HepG2 (cell line): ENCODE measurements around the gene MDP1. TPM values are rescaled to one million over a fixed set of nuclear protein-coding genes. Genes with fewer than 3 reads are reported as not detected.

Experiments
- BHLHE40 ChIP-seq: IDR thresholded peaks from 2 replicates; pipeline ENCODE4 v1.6.1; 2011; ENCODE audit warnings: low read length, improper control_type of control experiment
- BRF2 ChIP-seq: sonication (generic); formaldehyde crosslinking; IDR thresholded peaks from 2 replicates; pipeline ENCODE4 v1.8.1; 2022; ENCODE audit warnings: mild to moderate bottlenecking, missing genetic modification reagents
- CEBPB ChIP-seq: IDR thresholded peaks from 2 replicates; pipeline ENCODE4 v1.6.1; 2011; ENCODE audit warnings: low read depth, low read length, improper control_type of control experiment, borderline replicate concordance
- FLYWCH1 ChIP-seq: sonication (generic); formaldehyde crosslinking; IDR thresholded peaks from 2 replicates; pipeline ENCODE4 v1.8.1; 2023; ENCODE audit warnings: mild to moderate bottlenecking, missing genetic modification reagents
- FUBP1 ChIP-seq: sonication (generic); formaldehyde crosslinking; IDR thresholded peaks from 2 replicates; pipeline ENCODE4 v1.5.1; 2020; ENCODE audit warnings: missing genetic modification reagents, mild to moderate bottlenecking, borderline replicate concordance
- HDAC1 ChIP-seq: sonication (generic); formaldehyde crosslinking; IDR thresholded peaks from 2 replicates; pipeline ENCODE4 v1.5.1; 2020; ENCODE audit warnings: mild to moderate bottlenecking, missing genetic modification reagents
- HNRNPH1 ChIP-seq: fragments of 200-400 bp; formaldehyde crosslinking; optimal IDR thresholded peaks from 2 replicates; pipeline ENCODE3; 2017; ENCODE audit warnings: mild to moderate bottlenecking, low read depth, low read length
- HNRNPUL1 ChIP-seq: fragments of 200-400 bp; formaldehyde crosslinking; IDR thresholded peaks from 2 replicates; pipeline ENCODE4 v1.6.1; 2017; ENCODE audit warnings: low read depth, mild to moderate bottlenecking, low read length, moderate library complexity
- IRF9 ChIP-seq: sonication (generic); formaldehyde crosslinking; IDR thresholded peaks from 2 replicates; pipeline ENCODE4 v1.8.0; 2022; ENCODE audit warnings: missing genetic modification reagents, mild to moderate bottlenecking, borderline replicate concordance
- KLF6 ChIP-seq: IDR thresholded peaks from 2 replicates; pipeline ENCODE4 v1.8.0; 2016; ENCODE audit warnings: missing biosample characterization, missing genetic modification reagents
- MYC ChIP-seq: sonication (generic); formaldehyde crosslinking; IDR thresholded peaks from 2 replicates; pipeline ENCODE4 v1.9.0; 2021; ENCODE audit warnings: missing genetic modification reagents, borderline replicate concordance
- NR0B2 ChIP-seq: sonication (generic); formaldehyde crosslinking; IDR thresholded peaks from 2 replicates; pipeline ENCODE4 v1.4.0; 2020; ENCODE audit warnings: mild to moderate bottlenecking, missing genetic modification reagents
- RARA ChIP-seq: IDR thresholded peaks from 2 replicates; pipeline ENCODE4 v1.6.1; 2016; ENCODE audit warnings: missing genetic modification reagents, missing compliant biosample characterization
- SUZ12 ChIP-seq: fragments of 150-350 bp; IDR thresholded peaks from 2 replicates; pipeline ENCODE4 v1.6.1; 2014; ENCODE audit warnings: low read depth, low read length
- TAF1 ChIP-seq: sonication (generic); formaldehyde crosslinking; IDR thresholded peaks from 2 replicates; pipeline ENCODE4 v1.4.0; 2020; ENCODE audit warnings: missing genetic modification reagents
- ZBTB20 ChIP-seq: sonication (generic); formaldehyde crosslinking; IDR thresholded peaks from 2 replicates; pipeline ENCODE4 v1.8.1; 2023; ENCODE audit warnings: missing genetic modification reagents, low read depth, mild to moderate bottlenecking, borderline replicate concordance
- ZFP36L1 ChIP-seq: sonication (generic); formaldehyde crosslinking; IDR thresholded peaks from 2 replicates; pipeline ENCODE4 v1.8.0; 2022; ENCODE audit warnings: mild to moderate bottlenecking, missing genetic modification reagents, moderate library complexity
- ZFP82 ChIP-seq: sonication (generic); formaldehyde crosslinking; IDR thresholded peaks from 2 replicates; pipeline ENCODE4 v1.5.1; 2020; ENCODE audit warnings: mild to moderate bottlenecking, missing genetic modification reagents, borderline replicate concordance
- ZKSCAN8 ChIP-seq: IDR thresholded peaks from 2 replicates; pipeline ENCODE4 v1.6.1; 2016; ENCODE audit warnings: borderline replicate concordance, missing genetic modification reagents, missing compliant biosample characterization
- ZNF30 ChIP-seq: sonication (generic); formaldehyde crosslinking; IDR thresholded peaks from 2 replicates; pipeline ENCODE4 v1.5.0; 2020; ENCODE audit warnings: mild to moderate bottlenecking, missing genetic modification reagents
- ZNF441 ChIP-seq: sonication (generic); formaldehyde crosslinking; IDR thresholded peaks from 2 replicates; pipeline ENCODE4 v1.7.0; 2021; ENCODE audit warnings: missing genetic modification reagents, borderline replicate concordance
- ZNF704 ChIP-seq: sonication (generic); formaldehyde crosslinking; IDR thresholded peaks from 2 replicates; pipeline ENCODE4 v1.8.1; 2023; ENCODE audit warnings: mild to moderate bottlenecking, inconsistent platforms, moderate library complexity, missing genetic modification reagents, borderline replicate concordance
- ZNF792 ChIP-seq: IDR thresholded peaks from 2 replicates; pipeline ENCODE4 v1.6.1; 2016
- polyA plus RNA-seq, 8 experiments: library from polyadenylated mRNA; depleted of rRNA in 3 of 8; stranded (reverse) in 7 of 8; unstranded in 1 of 8; fragments of >200 nt; fragmentation: Illumina TruSeq in 4 of 8; extraction: Trizol in 4 of 8; gene quantifications; 2 replicates each; pipeline versions ENCODE4 v1.2.1 to v1.2.3, GENCODE V29; 2011 to 2016; ENCODE audit warnings: low read depth in 4 of 8, missing spikeins in 1 of 8, mixed read lengths in 1 of 8; ENCODE audit not compliant: insufficient read depth in 1 of 8
- total RNA-seq, 5 experiments: library from RNA; depleted of rRNA; stranded (reverse); fragments of >200 nt; fragmentation: Illumina TruSeq; extraction: Trizol; gene quantifications; 2 replicates each; pipeline ENCODE4 v1.2.3, GENCODE V29; 2016; ENCODE audit warnings: low read depth in 1 of 5

The MDP1 gene
- total and polyA plus RNA-seq, 2 of the 13 experiments (the other 11 are each of a cell fraction or from before 2014, with no cell fraction given) = 44.1 to 48.7 TPM

- TF ChIP-seq NR0B2 (CRISPR knock-in tag) (no peak), BRF2 (CRISPR knock-in tag) (no peak), FLYWCH1 (CRISPR knock-in tag) (no peak), IRF9 (0 out of 2 replicates have a peak, but pooled peaks have one; percentile 2), FUBP1 (CRISPR knock-in tag) (0 out of 2 replicates have a peak, but pooled peaks have one; percentile 21), TAF1 (CRISPR knock-in tag) (no peak), MYC (CRISPR knock-in tag) (no peak), ZNF704 (CRISPR knock-in tag) (no peak), ZFP36L1 (CRISPR knock-in tag) (no peak; the same call in 1 of the 2 replicates), KLF6 (CRISPR knock-in tag) (no peak), ZFP82 (CRISPR knock-in tag) (no peak), SUZ12 (no peak), HNRNPUL1 (no peak), ZBTB20 (CRISPR knock-in tag) (no peak), CEBPB (no peak), BHLHE40 (no peak), HDAC1 (CRISPR knock-in tag) (no peak), ZKSCAN8 (no peak), RARA (no peak), ZNF30 (0 out of 2 replicates have a peak, but pooled peaks have one; percentile 52), ZNF441 (CRISPR knock-in tag) (no peak), ZNF792 (CRISPR knock-in tag) (no peak), HNRNPH1 (no peak)
These were observed 19.5 kb downstream of the MDP1 start (continued) for GRCh38 chr14:24196071-24197055.
